Islet of Langerhans (tissue), 1 donor: Measurements from ENCODE around the gene GBA2.

Experiments used
- FAIRE-seq: peaks from one replicate; lab custom pipeline; 2011; peaks lifted over from hg19 to GRCh38; lab: Jason Lieb, UNC

The GBA2 gene

GRCh38 chr9:35763803-35764202 lies 14.8 kb upstream of the GBA2 start:
- no peak for FAIRE-seq

GRCh38 chr9:35763181-35763580 lies 14.2 kb upstream of the GBA2 start:
- FAIRE-seq = peak; percentile 45

DNA sequence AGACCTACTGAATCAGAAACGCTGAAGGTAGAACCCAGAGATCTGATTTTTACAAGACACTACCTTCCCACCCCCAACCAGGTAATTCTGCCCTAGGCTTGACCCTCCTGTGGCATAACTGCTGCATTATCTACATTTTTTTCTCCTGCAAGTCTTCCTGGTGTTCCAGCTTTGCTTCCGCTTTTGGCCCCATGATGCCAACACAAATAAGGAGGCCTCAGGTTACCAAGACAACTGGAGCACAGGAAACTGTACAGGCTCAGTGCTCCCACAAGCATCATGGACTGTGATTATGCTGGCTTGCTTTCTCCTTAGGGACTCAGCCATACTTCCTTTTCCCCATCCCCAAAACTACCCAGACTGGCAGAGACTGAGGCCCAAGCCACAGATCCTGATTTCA lies 11.6 kb upstream of the GBA2 start:
- FAIRE-seq = peak; percentile 60

GRCh38 chr9:35759795-35760194 lies 10.8 kb upstream of the GBA2 start:
- no peak for FAIRE-seq

DNA sequence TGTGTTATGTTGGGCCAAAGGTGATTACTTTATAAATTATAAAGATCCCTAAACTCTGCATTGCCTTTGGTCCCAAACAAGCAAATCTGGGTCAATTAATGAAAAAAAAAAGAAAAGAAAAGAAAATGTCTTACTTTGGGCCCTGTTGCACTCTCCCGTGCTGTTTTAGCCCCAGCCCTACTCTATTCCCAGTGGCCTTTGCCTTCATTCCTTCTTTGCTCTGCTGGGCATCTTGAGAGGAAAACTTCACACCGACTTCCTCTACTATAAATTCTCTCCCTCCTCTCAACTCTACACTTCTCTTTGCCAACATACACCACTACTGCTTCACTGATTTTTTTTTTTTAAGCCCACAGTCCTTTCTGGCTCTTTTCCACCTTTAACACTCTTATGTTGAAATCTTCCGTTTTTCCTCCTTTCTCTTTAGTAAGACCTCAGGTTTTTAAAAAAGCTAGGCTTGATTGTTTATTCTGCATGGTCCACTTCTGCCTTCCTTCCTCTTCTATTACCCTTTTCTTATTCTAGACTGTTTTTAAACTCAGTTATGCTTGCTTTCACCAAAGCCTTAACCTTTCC lies 9.5 kb upstream of the GBA2 start:
- no peak for FAIRE-seq

DNA sequence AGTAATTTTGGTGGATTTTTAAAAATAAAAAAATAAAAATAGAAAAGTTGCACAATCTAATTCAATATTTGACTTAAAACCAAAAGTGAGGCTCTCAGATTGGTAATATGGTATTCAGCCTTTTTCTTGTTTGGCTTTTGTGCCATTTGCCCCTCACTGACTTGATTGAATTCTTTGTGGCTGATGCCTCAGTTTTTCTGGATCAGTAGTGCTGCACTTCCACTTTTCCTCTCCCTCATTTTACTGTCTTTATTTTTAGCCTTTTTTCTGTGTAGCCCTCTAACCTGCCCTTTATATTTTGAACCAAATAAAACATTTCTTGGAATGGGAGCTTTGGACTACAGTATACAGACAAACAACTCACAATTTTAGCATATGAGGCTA lies 8.9 kb upstream of the GBA2 start:
- FAIRE-seq = no peak

GRCh38 chr9:35757226-35757891 lies 8.3 kb upstream of the GBA2 start:
- FAIRE-seq = peak; percentile 17

DNA sequence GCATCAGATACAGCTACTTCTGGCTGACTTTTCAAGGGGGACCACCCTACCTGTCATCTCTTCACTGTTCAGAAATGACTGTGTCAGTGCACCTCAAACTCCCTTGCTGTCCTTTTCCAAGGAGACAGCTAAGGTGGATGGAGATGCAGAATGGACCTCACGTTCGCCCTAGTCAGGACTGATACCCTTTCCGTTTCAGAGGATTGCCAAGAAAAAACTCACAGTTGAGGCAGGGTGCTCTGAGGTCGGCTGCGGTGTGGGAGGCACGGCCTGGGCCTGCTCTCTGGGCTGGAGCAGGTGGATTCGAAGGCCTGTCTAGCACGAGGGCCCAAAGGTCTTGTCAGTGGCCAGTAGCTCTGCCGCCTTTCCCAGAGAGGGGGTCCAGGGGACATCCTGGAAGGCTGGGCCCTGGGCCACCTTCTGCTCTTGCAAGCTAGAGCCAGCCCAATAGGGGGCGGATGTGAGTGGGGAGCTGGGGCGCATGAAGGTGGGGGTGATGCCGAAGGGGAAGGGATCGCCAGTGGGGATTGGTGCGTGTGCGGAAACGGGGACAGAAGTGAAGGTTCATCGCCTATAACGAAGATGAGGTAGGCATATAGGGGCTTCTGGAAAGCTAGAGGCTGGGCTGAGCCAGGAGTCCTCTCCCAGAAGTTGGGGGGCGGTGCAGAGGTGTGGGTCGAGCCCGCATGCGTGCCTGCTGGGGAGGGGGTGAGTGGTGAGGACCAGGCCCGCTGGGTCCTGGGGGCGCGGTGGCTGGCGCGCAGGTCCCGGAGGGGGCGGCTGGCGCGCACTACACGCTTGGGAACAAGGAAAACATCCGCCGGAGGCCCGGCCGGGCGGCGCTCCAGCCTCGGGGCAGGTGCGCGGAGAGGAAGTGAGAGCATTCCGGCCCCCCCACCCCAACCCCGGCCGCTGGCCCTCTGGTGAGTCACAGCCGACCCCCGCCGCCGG lies 7.5 kb upstream of the GBA2 start:
- FAIRE-seq = no peak

DNA sequence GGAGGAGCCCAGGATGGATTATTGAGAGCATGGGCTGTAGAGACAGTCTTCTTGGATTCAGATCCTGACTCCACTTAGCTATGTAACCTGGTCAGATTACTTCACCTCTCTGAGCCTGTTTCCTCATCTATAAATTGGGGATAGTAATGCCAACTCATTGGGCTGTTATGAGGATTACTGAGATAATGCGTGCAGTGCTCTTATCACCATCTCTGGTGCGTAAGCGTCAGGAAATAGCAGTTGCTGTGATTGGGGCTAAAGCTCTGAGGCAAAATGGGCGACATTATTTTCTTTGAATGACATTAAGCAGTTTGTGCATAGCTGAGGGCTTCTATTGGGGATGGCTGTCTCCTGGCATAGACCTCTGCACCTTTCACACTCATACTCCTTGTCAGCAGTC lies 6.0 kb upstream of the GBA2 start:
- no peak for FAIRE-seq

DNA sequence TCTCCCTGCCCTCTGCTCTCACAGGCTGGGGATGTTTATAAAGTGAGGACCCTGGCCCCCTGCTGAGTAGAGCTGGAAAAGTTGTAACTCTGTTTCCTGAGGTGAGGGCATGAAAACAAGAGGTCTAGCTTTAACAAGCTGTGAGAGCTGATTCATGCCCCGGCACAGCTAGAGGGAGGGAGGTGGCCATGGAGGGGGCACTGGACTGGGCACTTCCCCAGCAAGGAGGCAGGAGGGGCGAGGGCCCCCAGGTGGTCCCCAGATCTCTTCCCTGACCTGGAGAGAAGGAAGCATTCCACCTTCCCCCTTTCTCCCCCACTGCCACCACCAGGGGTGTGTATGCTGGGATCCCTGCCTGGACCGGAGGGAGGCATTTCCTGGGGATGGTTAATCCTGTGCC lies 5.2 kb upstream of the GBA2 start, which contains the start of gene MSMP:
TSS of gene MSMP (minus strand) at position 13 of the 400 bp plus-strand sequence. CDS start 147 bp downstream, outside the sequence.
- no peak for FAIRE-seq

- no peak for FAIRE-seq
Observed at GRCh38 chr9:35753466-35753865, 4.4 kb upstream of the GBA2 start.

- no peak for FAIRE-seq
Observed at GRCh38 chr9:35750256-35750531, 1.2 kb upstream of the GBA2 start.

DNA sequence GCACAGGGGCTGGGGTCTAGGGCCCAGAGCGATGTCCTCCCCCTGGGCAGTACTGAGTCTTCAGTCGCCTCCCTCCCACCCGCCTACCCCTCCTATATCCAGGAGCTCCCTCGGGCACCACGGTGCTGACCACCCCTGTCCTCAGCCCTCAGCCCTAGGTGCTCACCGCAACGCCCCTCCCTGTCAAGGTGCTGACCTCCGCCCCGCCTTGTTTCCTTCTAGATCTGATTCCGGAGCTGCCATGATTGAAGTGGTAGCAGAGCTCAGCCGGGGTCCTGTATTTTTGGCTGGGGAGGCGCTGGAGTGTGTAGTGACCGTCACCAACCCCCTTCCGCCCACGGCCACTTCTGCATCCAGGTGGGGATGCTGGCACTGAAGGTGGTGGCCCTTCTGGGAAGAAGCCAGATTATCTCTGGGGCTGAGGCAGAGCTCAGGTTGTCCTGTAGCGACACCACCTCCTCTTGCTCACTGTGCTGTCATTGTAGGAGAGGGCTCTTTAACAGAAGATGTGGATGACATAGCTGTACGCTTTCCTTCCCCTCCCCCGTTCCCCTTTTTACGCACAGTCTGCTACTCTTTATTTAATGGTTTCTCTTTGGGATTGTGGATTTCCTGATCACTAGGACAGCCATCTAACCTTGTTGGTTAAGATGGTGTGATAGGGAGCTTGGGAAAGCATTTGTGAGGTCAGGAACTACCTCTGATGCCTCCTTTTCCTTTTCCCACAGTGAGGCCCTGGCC lies 657 bp upstream of the GBA2 start:
- FAIRE-seq = no peak

DNA sequence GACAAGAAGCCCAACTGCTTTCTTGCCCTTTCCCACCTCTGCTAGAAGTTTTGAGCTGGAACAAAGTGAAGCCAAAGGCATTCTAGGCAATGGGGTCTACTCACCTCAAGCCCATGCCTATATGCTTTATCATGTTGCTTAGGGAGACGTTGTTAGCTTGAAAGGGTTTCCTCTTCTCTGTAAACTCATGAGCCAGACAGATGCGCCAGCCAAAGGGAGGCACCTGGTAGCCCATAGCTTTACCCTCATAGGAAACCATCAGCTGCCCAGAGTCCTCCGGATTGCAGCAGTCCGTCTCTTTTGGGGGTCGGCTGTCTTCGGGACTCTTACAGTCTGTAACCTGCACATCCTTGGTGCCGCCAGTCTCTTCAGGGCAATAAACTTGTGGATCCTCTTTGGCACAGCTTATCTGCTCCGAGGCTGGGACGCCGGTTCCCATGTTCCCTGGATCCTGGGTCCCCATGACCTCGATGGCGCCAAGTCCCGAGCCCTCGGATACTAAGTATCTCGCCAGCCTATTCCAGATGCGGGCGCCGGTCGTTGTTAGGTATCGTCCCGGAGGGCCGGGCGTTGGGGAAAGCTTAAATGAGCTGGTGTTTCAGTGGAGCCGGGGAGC lies 678 bp downstream of the GBA2 start:
- FAIRE-seq = no peak

DNA sequence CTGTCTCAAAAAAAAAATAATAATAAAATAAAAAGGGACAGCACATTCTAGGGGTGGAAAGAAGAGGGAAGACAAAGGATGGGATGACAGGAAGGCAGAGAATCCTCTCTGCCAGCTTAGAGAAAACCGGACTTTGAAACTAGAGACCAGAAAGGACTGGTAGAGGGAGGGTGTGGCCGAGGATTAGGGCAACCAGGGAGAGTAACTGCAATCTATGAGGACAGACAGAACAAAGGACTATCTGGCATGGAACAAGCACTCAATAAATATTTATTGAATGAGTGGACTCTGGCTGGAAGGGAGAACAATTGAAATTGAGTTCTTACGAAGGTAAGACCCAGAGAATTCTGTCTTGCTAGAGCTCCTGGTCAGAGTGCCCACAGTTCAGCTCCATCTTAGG lies 2.4 kb downstream of the GBA2 start:
- no peak for FAIRE-seq

DNA sequence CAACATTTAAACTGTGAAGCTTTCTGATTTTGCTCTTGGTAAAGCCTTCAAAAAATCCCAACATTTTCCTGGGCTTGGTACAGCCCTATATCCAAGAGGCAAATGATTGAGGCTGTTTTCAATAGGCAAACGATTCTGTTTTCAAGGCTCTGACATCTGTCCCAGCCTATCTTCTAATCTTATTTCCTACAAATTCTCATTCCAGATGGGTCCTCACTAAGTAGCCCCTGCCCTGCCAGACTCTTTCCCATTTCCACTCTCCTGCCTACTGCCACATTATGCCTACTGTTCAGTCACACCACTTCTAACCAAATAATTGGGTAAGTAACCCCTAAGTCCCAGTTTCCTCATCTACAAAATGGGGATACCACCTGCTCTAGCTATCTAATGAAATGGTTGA lies 3.5 kb downstream of the GBA2 start:
- no peak for FAIRE-seq

DNA sequence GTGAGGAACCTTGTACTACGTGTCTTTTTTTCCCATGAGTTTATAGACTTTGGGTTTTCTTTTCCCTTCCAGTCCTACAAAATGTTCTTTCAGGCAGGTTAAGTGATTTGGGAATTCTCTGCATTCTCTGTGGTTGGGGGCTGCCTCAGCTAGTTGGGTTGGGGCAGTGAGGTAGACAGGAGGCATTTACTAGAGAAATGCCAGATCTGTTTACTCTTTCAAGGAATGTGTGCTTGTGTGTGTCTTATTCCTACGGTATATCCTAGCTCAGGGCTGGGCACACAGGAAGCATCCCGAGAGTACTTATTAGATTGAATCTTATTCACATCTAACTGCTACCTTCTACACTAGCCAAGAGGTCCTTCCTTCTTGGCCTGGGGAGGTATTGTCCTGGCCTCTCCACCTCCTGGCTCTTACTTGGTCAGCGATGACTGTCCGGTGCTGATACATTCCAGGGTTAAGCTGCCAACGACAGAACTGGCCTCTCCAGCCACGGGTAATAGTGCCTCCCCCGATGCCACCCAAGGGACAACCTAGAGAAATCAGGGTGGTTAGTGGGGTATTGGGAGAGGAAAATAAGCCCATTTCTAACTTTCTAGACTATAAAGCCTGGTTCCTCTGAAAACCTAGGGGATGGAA lies 5.0 kb downstream of the GBA2 start:
- no peak for FAIRE-seq

- FAIRE-seq = no peak
Observed at GRCh38 chr9:35743452-35743851, 5.6 kb downstream of the GBA2 start.

DNA sequence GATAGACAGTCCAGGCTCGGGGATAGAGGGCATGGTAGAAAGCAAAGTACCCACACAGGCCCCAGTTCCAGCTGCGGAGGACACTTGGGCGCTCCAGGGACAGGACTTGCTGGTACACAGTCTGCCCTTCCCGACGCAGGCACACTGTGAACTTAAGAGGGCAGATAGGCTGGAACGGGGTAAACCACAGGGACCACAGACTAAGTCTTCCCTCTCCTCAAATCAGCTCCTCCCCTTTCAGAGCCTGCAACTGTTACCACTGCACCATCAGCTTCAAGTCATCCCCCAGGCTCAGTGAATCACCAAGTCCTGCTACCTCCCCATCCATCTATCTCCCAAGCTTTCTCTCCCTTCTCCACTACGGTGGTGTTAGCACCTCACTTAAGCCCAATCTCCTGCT lies 7.3 kb downstream of the GBA2 start:
- FAIRE-seq = no peak

- FAIRE-seq = no peak
Observed at GRCh38 chr9:35740243-35740642, 8.8 kb downstream of the GBA2 start.

- FAIRE-seq = no peak
Observed at GRCh38 chr9:35738924-35739323, 10.1 kb downstream of the GBA2 start.

- FAIRE-seq = no peak
Observed at GRCh38 chr9:35738186-35738585, 10.8 kb downstream of the GBA2 start.
